Omental fat pad (tissue), 4 donors: ENCODE results near the gene GPR84. TPM values are rescaled to one million over a fixed set of nuclear protein-coding genes. Genes with fewer than 3 reads are reported as not detected.

Experiments
- ATAC-seq: fragments of 150-250 bp; one replicate; pipeline ENCODE4 v1.9.1; 2016; ENCODE audit warnings: mild to moderate bottlenecking, moderate library complexity; ENCODE audit not compliant: low FRiP score
- DNase-seq: peaks from one replicate; pipeline ENCODE4 v3.0.0-alpha.2; 2019; ENCODE audit warnings: low spot score
- CTCF ChIP-seq, 3 donors: fragments of 450-650 bp; IDR thresholded peaks; one replicate each; pipeline ENCODE4 v1.5.1; 2016 to 2017; ENCODE audit warnings: antibody characterized with exemption in 3 of 3, mild to moderate bottlenecking in 3 of 3, moderate library complexity in 2 of 3
- total RNA-seq, 4 donors: library from RNA; depleted of rRNA; stranded (reverse); fragments of >200 nt; gene quantifications; one replicate each; pipeline ENCODE4 v1.1.0, GENCODE V29; 2016

The GPR84 gene
- total RNA-seq, 4 donors from 2014 or later = 1.0 to 3.5 (median 2.9) TPM; not detected in 1

DNA sequence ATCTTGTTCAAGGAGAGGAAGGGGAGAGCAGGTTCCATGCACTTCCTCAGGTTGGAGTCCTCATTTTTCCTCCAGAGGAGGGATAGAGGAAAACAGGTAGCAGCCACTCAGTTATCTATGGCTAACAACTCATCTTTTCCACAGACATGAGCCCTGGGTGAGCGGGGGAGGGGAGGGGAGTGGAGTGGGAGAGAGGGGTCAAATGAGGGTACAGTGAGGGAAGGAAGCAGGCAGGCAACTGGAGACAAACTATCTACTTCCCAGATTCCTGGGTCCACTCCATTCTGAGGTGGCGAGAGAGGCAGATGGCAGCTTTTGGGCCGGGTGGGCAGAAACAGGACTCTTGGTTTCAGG, 22.8 kb upstream of the GPR84 start:
- no peak for DNase-seq
- TF ChIP-seq CTCF (IDR thresholded peaks at IDR 0.05) = no peak
- ATAC-seq = no peak

- ATAC-seq (no peak), DNase-seq (no peak)
- no peak for TF ChIP-seq CTCF (IDR thresholded peaks at IDR 0.05)
Measured at GRCh38 chr12:54386403-54387113, 22.3 kb upstream of the GPR84 start.

GRCh38 chr12:54385251-54385914, 21.1 kb upstream of the GPR84 start:
- no peak for TF ChIP-seq CTCF (IDR thresholded peaks at IDR 0.05)
- DNase-seq = no peak
- ATAC-seq = no peak

GRCh38 chr12:54384591-54385041, 20.3 kb upstream of the GPR84 start, which contains the start of gene ZNF385A:
Gene ZNF385A (minus strand): TSS chr12:54384733. CDS start chr12:54384514, 219 bp downstream.
- DNase-seq (no peak), ATAC-seq (no peak)
- no peak for TF ChIP-seq CTCF (IDR thresholded peaks at IDR 0.05)

GRCh38 chr12:54383041-54383609, 18.8 kb upstream of the GPR84 start:
- TF ChIP-seq CTCF (IDR thresholded peaks at IDR 0.05) = no peak
- ATAC-seq = peak; percentile 33
- no peak for DNase-seq

- DNase-seq (no peak), ATAC-seq (no peak)
- TF ChIP-seq CTCF (IDR thresholded peaks at IDR 0.05) = no peak
Measured at GRCh38 chr12:54381136-54381535, 16.9 kb upstream of the GPR84 start.
